SK-N-SH (cell line): Measurements from ENCODE around the gene DMGDH. TPM values are rescaled to one million over a fixed set of nuclear protein-coding genes. Genes with fewer than 3 reads are reported as not detected.
A peak's percentile ranks its signal among the peaks of the same experiment; 100 is the strongest.

Source experiments
- CTCF ChIA-PET: fragments of 300-600, 350-600 bp; formaldehyde crosslinking; extraction: SDS; loops from one replicate; lab custom pipeline; 2021; lab: Yijun Ruan, JAX
- POLR2A ChIA-PET: fragments of 350-600 bp; sonication (Branson Sonifier 250); formaldehyde crosslinking; extraction: SDS; loops from one replicate; lab custom pipeline; 2020; ENCODE audit warnings: antibody characterized with exemption, inconsistent platforms; lab: Yijun Ruan, JAX
- DNase-seq: peaks from one replicate; pipeline ENCODE4 v3.0.0; 2012
- H2AFZ ChIP-seq: fragments of 200-600 bp; sonication (generic); 2 replicates; pipeline ENCODE4 v1.8.1; 2016; ENCODE audit warnings: antibody characterized with exemption, mild to moderate bottlenecking, low read depth
- H3F3A ChIP-seq: fragments of 200-600 bp; sonication (generic); replicated peaks from 2 replicates; pipeline ENCODE3; 2016; ENCODE audit warnings: antibody characterized with exemption, mild to moderate bottlenecking; ENCODE audit not compliant: insufficient read depth
- H3K27ac ChIP-seq, 2 experiments: fragments of 200-500 bp in 1 of 2; fragments of 200-600 bp in 1 of 2; sonication (Bioruptor generic) in 1 of 2; sonication (generic), shearing (Covaris generic) in 1 of 2; 2 replicates each; pipeline versions ENCODE4 v1.5.1 to v1.6.1; 2014 to 2016; ENCODE audit warnings: low read depth in 2 of 2, inconsistent platforms in 1 of 2, low read length in 1 of 2, mild to moderate bottlenecking in 1 of 2, mixed read lengths in 1 of 2
- H3K27me3 ChIP-seq: fragments of 200-600 bp; sonication (generic), shearing (Covaris generic); 2 replicates; pipeline ENCODE4 v1.6.1; 2016; ENCODE audit warnings: mixed run types; ENCODE audit not compliant: insufficient read depth
- H3K36me3 ChIP-seq, 2 experiments: fragments of 200-500 bp in 1 of 2; fragments of 200-600 bp in 1 of 2; sonication (Bioruptor generic) in 1 of 2; sonication (generic) in 1 of 2; replicated peaks in 1 of 2; 2 replicates each; pipeline versions ENCODE3 to v1.5.1; 2014 to 2016; ENCODE audit warnings: low read length in 1 of 2, mild to moderate bottlenecking in 1 of 2; ENCODE audit not compliant: insufficient read depth in 2 of 2, control insufficient read depth in 1 of 2
- H3K4me1 ChIP-seq, 2 experiments: fragments of 200-500 bp in 1 of 2; fragments of 200-600 bp in 1 of 2; sonication (Bioruptor generic) in 1 of 2; sonication (generic), shearing (Covaris generic) in 1 of 2; 2 replicates each; pipeline versions ENCODE4 v1.5.1 to v1.6.1; 2014 to 2016; ENCODE audit warnings: low read depth in 1 of 2, low read length in 1 of 2, mixed run types in 1 of 2; ENCODE audit not compliant: insufficient read depth in 2 of 2, control insufficient read depth in 1 of 2
- H3K4me2 ChIP-seq: fragments of 200-600 bp; sonication (generic), shearing (Covaris generic); 2 replicates; pipeline ENCODE4 v1.6.1; 2017; ENCODE audit warnings: mixed run types
- H3K4me3 ChIP-seq, 2 experiments: fragments of 200-500 bp in 1 of 2; fragments of 200-600 bp in 1 of 2; sonication (Bioruptor generic) in 1 of 2; sonication (generic), shearing (Covaris generic) in 1 of 2; 2 replicates each; pipeline versions ENCODE4 v1.5.1 to v1.8.1; 2014 to 2016; ENCODE audit warnings: low read depth in 2 of 2, inconsistent platforms in 1 of 2, low read length in 1 of 2, mild to moderate bottlenecking in 1 of 2, mixed read lengths in 1 of 2, moderate library complexity in 1 of 2
- H3K79me2 ChIP-seq: fragments of 200-600 bp; sonication (generic); 2 replicates; pipeline ENCODE4 v1.8.1; 2017; ENCODE audit warnings: mild to moderate bottlenecking; ENCODE audit not compliant: insufficient read depth
- H3K9ac ChIP-seq: fragments of 200-600 bp; sonication (generic); 2 replicates; pipeline ENCODE4 v1.6.1; 2017; ENCODE audit warnings: mixed run types
- H3K9me2 ChIP-seq: fragments of 200-600 bp; sonication (generic); 2 replicates; pipeline ENCODE4 v1.6.1; 2017; ENCODE audit warnings: mixed run types
- H3K9me3 ChIP-seq: fragments of 200-600 bp; sonication (generic); 2 replicates; pipeline ENCODE4 v1.6.1; 2017; ENCODE audit warnings: mixed run types, mild to moderate bottlenecking, moderate library complexity
- H4K20me1 ChIP-seq: fragments of 200-600 bp; sonication (generic); 2 replicates; pipeline ENCODE4 v1.6.1; 2017; ENCODE audit warnings: mild to moderate bottlenecking, mixed run types; ENCODE audit not compliant: insufficient read depth
- ELF1 ChIP-seq: IDR thresholded peaks from 2 replicates; pipeline ENCODE4 v1.4.0; 2012
- FOXJ3 ChIP-seq: sonication (generic); formaldehyde crosslinking; IDR thresholded peaks from 2 replicates; pipeline ENCODE4 v1.5.1; 2020; ENCODE audit warnings: mild to moderate bottlenecking, missing genetic modification reagents
- GATA2 ChIP-seq: sonication (generic); formaldehyde crosslinking; IDR thresholded peaks from 2 replicates; pipeline ENCODE4 v1.5.0; 2020; ENCODE audit warnings: mild to moderate bottlenecking, missing genetic modification reagents
- IRF3 ChIP-seq: fragments of 150-350 bp; IDR thresholded peaks from 2 replicates; pipeline ENCODE4 v1.6.1; 2016; ENCODE audit warnings: mild to moderate bottlenecking, low read depth, low read length
- JUND ChIP-seq: IDR thresholded peaks from 2 replicates; pipeline ENCODE4 v1.4.0; 2012
- MAX ChIP-seq: IDR thresholded peaks from 2 replicates; pipeline ENCODE4 v1.4.0; 2012; ENCODE audit warnings: low read depth
- MEF2A ChIP-seq: IDR thresholded peaks from 2 replicates; pipeline ENCODE4 v1.4.0; 2012; ENCODE audit warnings: low read depth, borderline replicate concordance
- MXI1 ChIP-seq: IDR thresholded peaks from 2 replicates; pipeline ENCODE4 v1.6.1; 2012; ENCODE audit warnings: mild to moderate bottlenecking, low read depth, low read length, improper control_type of control experiment
- NFIC ChIP-seq: IDR thresholded peaks from 2 replicates; pipeline ENCODE4 v1.4.0; 2012; ENCODE audit warnings: borderline replicate concordance
- NRF1 ChIP-seq: IDR thresholded peaks from 2 replicates; pipeline ENCODE4 v1.6.1; 2012; ENCODE audit warnings: low read depth, mild to moderate bottlenecking, low read length
- POLR2AphosphoS5 ChIP-seq: IDR thresholded peaks from 2 replicates; pipeline ENCODE4 v1.6.1; 2012; ENCODE audit warnings: low read depth, low read length
- RCOR1 ChIP-seq: fragments of 150-350 bp; IDR thresholded peaks from 2 replicates; pipeline ENCODE4 v1.6.1; 2017; ENCODE audit warnings: antibody characterized with exemption, low read length
- REST ChIP-seq: IDR thresholded peaks from 2 replicates; pipeline ENCODE4 v1.6.1; 2012; ENCODE audit warnings: mild to moderate bottlenecking, low read depth, low read length, moderate library complexity
- RFX5 ChIP-seq: IDR thresholded peaks from 2 replicates; pipeline ENCODE4 v1.6.1; 2012; ENCODE audit warnings: mild to moderate bottlenecking, improper control_type of control experiment, low read length
- RXRA ChIP-seq: IDR thresholded peaks from 2 replicates; pipeline ENCODE4 v1.4.0; 2012; ENCODE audit warnings: low read depth, mild to moderate bottlenecking, borderline replicate concordance
- SIN3A ChIP-seq: IDR thresholded peaks from 2 replicates; pipeline ENCODE4 v1.6.1; 2012; ENCODE audit warnings: low read depth, mild to moderate bottlenecking, low read length, moderate library complexity, borderline replicate concordance
- TEAD4 ChIP-seq: IDR thresholded peaks from 2 replicates; pipeline ENCODE4 v1.4.0; 2012; ENCODE audit warnings: mild to moderate bottlenecking, borderline replicate concordance; ENCODE audit not compliant: insufficient read depth
- USF2 ChIP-seq: fragments of 150-350 bp; IDR thresholded peaks from 2 replicates; pipeline ENCODE4 v1.6.1; 2017; ENCODE audit warnings: antibody characterized with exemption, low read length, low read depth, borderline replicate concordance
- ZBTB33 ChIP-seq: IDR thresholded peaks from 2 replicates; pipeline ENCODE4 v1.4.0; 2012; ENCODE audit warnings: low read depth, borderline replicate concordance
- whole genome bisulfite sequencing: methylation state at CpG from one replicate; pipeline ENCODE4 v1.1.6; 2017; ENCODE audit warnings: low lambda C conversion rate; 5-methylcytosine and 5-hydroxymethylcytosine counted together
- polyA plus RNA-seq, 3 experiments: library from polyadenylated mRNA; depleted of rRNA; stranded (reverse); fragments of >200 nt; gene quantifications; 2 replicates each; pipeline ENCODE4 v1.2.3, GENCODE V29; 2012

The DMGDH gene
- polyA plus RNA-seq, 1 of the 3 experiments (the other 2 are of a cell fraction), result 0.56 TPM

GRCh38 chr5:79001471-79001870 is 68.0 kb downstream of the DMGDH start:
- Histone ChIP-seq H3F3A (peaks cover 7% of the 10 kb centered on the region), H3K4me1 (peaks cover 2 to 9% of the 10 kb centered on the region in 2 experiments; a peak in 2 of 4 replicates), H3K79me2 (no peaks in the 10 kb centered on the region), H3K4me3 (no peak overlapping the region), H2AFZ (peak overlapping the region; percentile 81), H3K27me3 (no peaks in the 10 kb centered on the region), H3K27ac (peak overlapping the region in 1 of 2 experiments; percentile 55; a peak in 2 of 4 replicates), H3K36me3 (no peaks in the 10 kb centered on the region), H3K9ac (peak overlapping the region; percentile 38; the same call in 1 of the 2 replicates), H3K9me3 (no peaks in the 10 kb centered on the region), H3K9me2 (no peaks in the 10 kb centered on the region), H4K20me1 (no peaks in the 10 kb centered on the region), H3K4me2 (0 out of 2 replicates have a peak overlapping the region, but pooled peaks have one; percentile 11)
- no peak for DNase-seq
- ChIA-PET POLR2A (no interaction called here), CTCF (interaction anchor here (0.6 to 1.8 kb wide), 3 partner anchors 17 to 681 kb away, joined by 3 to 8 read pairs (median 6); no protein-coding TSS in a partner anchor)
- TF ChIP-seq MEF2A (no peak), NRF1 (no peak)

GRCh38 chr5:78997090-78997489 is 72.4 kb downstream of the DMGDH start:
- CTCF ChIA-PET, result interaction anchor here (0.7 to 1.5 kb wide), 3 partner anchors 24 to 135 kb away, joined by 3 to 4 read pairs (median 3); no protein-coding TSS in a partner anchor
- 100% methylated on average over 2 of the region's 2 CpGs for WGBS
- POLR2A ChIA-PET, result no interaction called here
- TF ChIP-seq MEF2A (no peak), RCOR1 (no peak), USF2 (no peak), ELF1 (no peak), POLR2AphosphoS5 (no peak), NRF1 (no peak), REST (no peak), ZBTB33 (no peak), MAX (no peak), MXI1 (no peak), GATA2 (CRISPR knock-in tag) (no peak), RXRA (no peak), TEAD4 (no peak), RFX5 (no peak), IRF3 (no peak), JUND (no peak), SIN3A (no peak), FOXJ3 (no peak), NFIC (no peak)

More at GRCh38 chr5:78997090-78997489, 72.4 kb downstream of the DMGDH start:
- Histone ChIP-seq H3K9me2 (no peaks in the 10 kb centered on the region), H3K36me3 (no peaks in the 10 kb centered on the region), H3F3A (peaks cover 6% of the 10 kb centered on the region), H3K9me3 (no peaks in the 10 kb centered on the region), H3K4me3 (no peak overlapping the region), H3K79me2 (no peaks in the 10 kb centered on the region), H2AFZ (no peak overlapping the region), H3K4me2 (no peak overlapping the region), H3K27me3 (no peaks in the 10 kb centered on the region), H4K20me1 (no peaks in the 10 kb centered on the region), H3K4me1 (peaks cover 0 to 9% of the 10 kb centered on the region in 2 experiments; a peak in 1 of 4 replicates), H3K27ac (no peak overlapping the region), H3K9ac (no peak overlapping the region)
- no peak for DNase-seq
